ENCODE data around the gene AMPD1.

AMPD1 gene

DNA sequence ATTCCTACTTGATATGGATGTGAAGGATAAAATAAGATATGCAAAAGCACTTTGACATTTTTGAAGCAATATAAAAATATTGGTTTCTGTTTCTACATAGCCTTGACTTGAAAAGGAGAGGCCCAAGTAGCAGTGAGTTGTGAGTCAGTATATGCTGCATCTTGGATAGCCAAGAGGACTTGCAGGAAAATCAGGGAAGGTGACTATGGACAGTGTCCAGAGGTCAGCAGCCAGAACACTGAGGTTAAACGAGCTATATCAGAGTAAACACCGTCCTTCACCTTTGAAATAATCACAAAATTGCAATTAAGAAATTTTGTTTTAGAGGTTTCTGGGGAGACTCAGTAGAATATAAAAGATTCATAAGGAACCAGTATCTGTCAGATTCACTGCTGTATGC lies 6.6 kb upstream of the AMPD1 start:
- Histone ChIP-seq H3K36me3 (ENCODE audit: control insufficient read depth, insufficient read depth, low read length) (peaks cover 14% of the 10 kb centered on the region), H3K9me3 (ENCODE audit: control insufficient read depth, low read length) (no peaks in the 10 kb centered on the region), H3K4me3 (ENCODE audit: insufficient read depth, low read depth, low read length, poor library complexity, severe bottlenecking) (no peak overlapping the region), H3K4me1 (ENCODE audit: control insufficient read depth, insufficient read depth, low read length, poor library complexity, severe bottlenecking) (no peaks in the 10 kb centered on the region), H3K27me3 (replicated peaks; ENCODE audit: control insufficient read depth, insufficient read depth, low read length, poor library complexity, severe bottlenecking) (peaks cover 5% of the 10 kb centered on the region), H3K27ac (ENCODE audit: insufficient read depth, low read length, poor library complexity, severe bottlenecking) (no peak overlapping the region)
- DNase-seq: no peak

DNA sequence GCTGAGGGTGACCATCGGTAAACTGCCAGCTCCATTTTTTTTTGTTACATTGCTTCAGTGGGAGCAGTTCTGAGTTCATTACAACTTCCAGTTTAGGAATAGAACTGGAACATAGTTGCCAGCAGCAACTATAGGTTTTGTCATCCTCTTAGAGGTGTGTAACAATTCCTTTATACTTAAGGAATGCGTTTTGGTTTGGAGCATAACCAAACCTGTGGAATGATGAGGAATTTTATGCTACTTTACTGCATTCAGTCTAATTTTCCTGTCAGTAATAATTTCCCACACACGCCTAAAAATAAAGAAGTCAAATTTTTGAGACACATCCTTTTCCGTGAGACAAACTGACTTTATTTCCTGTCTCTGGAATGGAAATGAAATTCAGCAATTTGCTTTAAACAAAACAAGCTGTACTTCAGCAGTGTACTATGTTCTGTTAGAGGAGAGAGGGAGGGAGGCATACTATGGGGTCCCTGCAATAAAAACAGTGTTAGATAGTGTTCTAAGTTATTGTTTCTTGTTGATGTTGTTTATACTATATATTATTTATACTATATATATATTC lies 4.8 kb upstream of the AMPD1 start:
- Histone ChIP-seq H3K27ac (ENCODE audit: insufficient read depth, low read length, poor library complexity, severe bottlenecking) (no peak overlapping the region), H3K27me3 (replicated peaks; ENCODE audit: control insufficient read depth, insufficient read depth, low read length, poor library complexity, severe bottlenecking) (peaks cover 6% of the 10 kb centered on the region), H3K4me3 (ENCODE audit: insufficient read depth, low read depth, low read length, poor library complexity, severe bottlenecking) (no peak overlapping the region), H3K36me3 (ENCODE audit: control insufficient read depth, insufficient read depth, low read length) (peaks cover under 1% of the 10 kb centered on the region), H3K4me1 (ENCODE audit: control insufficient read depth, insufficient read depth, low read length, poor library complexity, severe bottlenecking) (no peaks in the 10 kb centered on the region), H3K9me3 (ENCODE audit: control insufficient read depth, low read length) (no peaks in the 10 kb centered on the region)
- no peak for DNase-seq

- Histone ChIP-seq H3K9me3 (ENCODE audit: control insufficient read depth, low read length) (no peaks in the 10 kb centered on the region), H3K4me3 (ENCODE audit: insufficient read depth, low read depth, low read length, poor library complexity, severe bottlenecking) (no peak overlapping the region), H3K27me3 (replicated peaks; ENCODE audit: control insufficient read depth, insufficient read depth, low read length, poor library complexity, severe bottlenecking) (peaks cover 6% of the 10 kb centered on the region), H3K27ac (ENCODE audit: insufficient read depth, low read length, poor library complexity, severe bottlenecking) (no peak overlapping the region), H3K36me3 (ENCODE audit: control insufficient read depth, insufficient read depth, low read length) (no peaks in the 10 kb centered on the region), H3K4me1 (ENCODE audit: control insufficient read depth, insufficient read depth, low read length, poor library complexity, severe bottlenecking) (no peaks in the 10 kb centered on the region)
- no peak for DNase-seq
Observed at GRCh38 chr1:114696810-114697209, 1.5 kb upstream of the AMPD1 start.

DNA sequence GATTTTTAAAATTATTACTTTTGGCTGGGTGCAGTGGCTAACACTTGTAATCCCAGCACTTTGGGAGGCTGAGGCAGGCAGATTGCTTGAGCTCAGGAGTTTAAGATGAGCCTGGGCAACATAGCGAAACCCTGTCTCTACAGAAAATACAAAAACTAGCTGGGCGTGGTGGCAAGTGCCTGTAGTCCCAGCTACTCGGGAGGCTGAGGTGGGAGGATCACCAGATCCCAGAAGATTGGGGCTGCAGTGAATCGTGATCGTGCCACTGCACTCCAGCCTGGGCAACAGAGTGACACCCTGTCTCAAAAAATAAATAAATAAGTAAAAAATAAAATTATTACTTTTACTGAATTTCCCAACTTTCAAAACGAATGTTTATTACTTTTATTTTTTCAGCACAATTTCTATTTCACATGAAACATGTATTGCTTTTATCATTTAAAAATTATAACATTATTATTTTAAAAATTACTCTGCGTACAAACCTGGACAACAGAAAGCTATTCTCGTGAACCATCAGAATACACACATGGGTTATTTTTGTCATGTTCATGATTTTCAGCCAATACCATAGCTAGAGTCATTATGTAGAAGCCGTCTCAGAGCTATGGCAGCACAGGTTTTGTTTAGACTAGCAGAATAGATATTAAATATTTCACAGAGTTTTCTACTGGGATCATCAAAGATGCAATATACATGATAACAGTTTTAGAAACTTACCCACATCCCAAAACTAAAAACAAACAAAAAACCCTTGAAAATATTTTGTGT lies 621 bp downstream of the AMPD1 start:
- no peak for DNase-seq
- H3K27ac ChIP-seq (ENCODE audit: insufficient read depth, low read length, poor library complexity, severe bottlenecking): no peak overlapping the region
- no peaks in the 10 kb centered on the region for H3K9me3 ChIP-seq (ENCODE audit: control insufficient read depth, low read length)

GRCh38 chr1:114692947-114693346 lies 2.4 kb downstream of the AMPD1 start:
- Histone ChIP-seq H3K27me3 (replicated peaks; ENCODE audit: control insufficient read depth, insufficient read depth, low read length, poor library complexity, severe bottlenecking) (peaks cover 6% of the 10 kb centered on the region), H3K36me3 (ENCODE audit: control insufficient read depth, insufficient read depth, low read length) (no peaks in the 10 kb centered on the region), H3K9me3 (ENCODE audit: control insufficient read depth, low read length) (no peaks in the 10 kb centered on the region), H3K4me3 (ENCODE audit: insufficient read depth, low read depth, low read length, poor library complexity, severe bottlenecking) (no peak overlapping the region), H3K27ac (ENCODE audit: insufficient read depth, low read length, poor library complexity, severe bottlenecking) (no peak overlapping the region), H3K4me1 (ENCODE audit: control insufficient read depth, insufficient read depth, low read length, poor library complexity, severe bottlenecking) (no peaks in the 10 kb centered on the region)
- DNase-seq: no peak

More for the DNA sequence above, 621 bp downstream of the AMPD1 start:
- no peaks in the 10 kb centered on the region for H3K4me1 ChIP-seq (ENCODE audit: control insufficient read depth, insufficient read depth, low read length, poor library complexity, severe bottlenecking)
- no peaks in the 10 kb centered on the region for H3K36me3 ChIP-seq (ENCODE audit: control insufficient read depth, insufficient read depth, low read length)
- no peak overlapping the region for H3K4me3 ChIP-seq (ENCODE audit: insufficient read depth, low read depth, low read length, poor library complexity, severe bottlenecking)
- H3K27me3 ChIP-seq (replicated peaks; ENCODE audit: control insufficient read depth, insufficient read depth, low read length, poor library complexity, severe bottlenecking): peaks cover 6% of the 10 kb centered on the region

GRCh38 chr1:114691061-114691460 lies 4.3 kb downstream of the AMPD1 start:
- Histone ChIP-seq H3K27ac (ENCODE audit: insufficient read depth, low read length, poor library complexity, severe bottlenecking) (no peak overlapping the region), H3K27me3 (replicated peaks; ENCODE audit: control insufficient read depth, insufficient read depth, low read length, poor library complexity, severe bottlenecking) (no peaks in the 10 kb centered on the region), H3K9me3 (ENCODE audit: control insufficient read depth, low read length) (no peaks in the 10 kb centered on the region), H3K36me3 (ENCODE audit: control insufficient read depth, insufficient read depth, low read length) (no peaks in the 10 kb centered on the region), H3K4me3 (ENCODE audit: insufficient read depth, low read depth, low read length, poor library complexity, severe bottlenecking) (no peak overlapping the region), H3K4me1 (ENCODE audit: control insufficient read depth, insufficient read depth, low read length, poor library complexity, severe bottlenecking) (no peaks in the 10 kb centered on the region)
- DNase-seq: no peak

DNA sequence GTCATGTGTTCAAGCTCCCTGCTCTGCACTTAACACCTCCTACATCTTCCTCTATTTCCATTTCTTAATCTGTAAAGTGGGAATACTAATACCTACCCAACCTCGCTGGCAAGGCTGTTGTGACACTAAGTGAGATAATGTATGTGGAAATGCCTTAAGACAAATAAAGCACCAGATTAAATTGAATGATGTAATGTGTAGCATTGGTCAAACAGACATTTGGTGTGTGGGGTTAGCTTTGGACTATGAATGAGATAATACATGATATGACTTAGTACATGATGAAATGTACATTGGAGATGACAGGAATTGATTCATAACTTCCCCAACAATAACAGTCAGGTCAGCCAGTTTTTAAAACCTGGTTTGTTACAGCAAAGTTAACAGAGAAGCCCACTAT lies 5.2 kb downstream of the AMPD1 start:
- DNase-seq: no peak
- Histone ChIP-seq H3K27me3 (replicated peaks; ENCODE audit: control insufficient read depth, insufficient read depth, low read length, poor library complexity, severe bottlenecking) (no peaks in the 10 kb centered on the region), H3K27ac (ENCODE audit: insufficient read depth, low read length, poor library complexity, severe bottlenecking) (no peak overlapping the region), H3K4me3 (ENCODE audit: insufficient read depth, low read depth, low read length, poor library complexity, severe bottlenecking) (no peak overlapping the region), H3K36me3 (ENCODE audit: control insufficient read depth, insufficient read depth, low read length) (no peaks in the 10 kb centered on the region), H3K4me1 (ENCODE audit: control insufficient read depth, insufficient read depth, low read length, poor library complexity, severe bottlenecking) (no peaks in the 10 kb centered on the region), H3K9me3 (ENCODE audit: control insufficient read depth, low read length) (no peaks in the 10 kb centered on the region)

- no peaks in the 10 kb centered on the region for H3K4me1 ChIP-seq (ENCODE audit: control insufficient read depth, insufficient read depth, low read length, poor library complexity, severe bottlenecking)
- H3K4me3 ChIP-seq (ENCODE audit: insufficient read depth, low read depth, low read length, poor library complexity, severe bottlenecking): no peak overlapping the region
- H3K27ac ChIP-seq (ENCODE audit: insufficient read depth, low read length, poor library complexity, severe bottlenecking): no peak overlapping the region
- no peaks in the 10 kb centered on the region for H3K36me3 ChIP-seq (ENCODE audit: control insufficient read depth, insufficient read depth, low read length)
- no peaks in the 10 kb centered on the region for H3K27me3 ChIP-seq (replicated peaks; ENCODE audit: control insufficient read depth, insufficient read depth, low read length, poor library complexity, severe bottlenecking)
- no peak for DNase-seq
- no peaks in the 10 kb centered on the region for H3K9me3 ChIP-seq (ENCODE audit: control insufficient read depth, low read length)
Observed at GRCh38 chr1:114688526-114688925, 6.8 kb downstream of the AMPD1 start.

GRCh38 chr1:114685851-114686250 lies 9.5 kb downstream of the AMPD1 start:
- no peaks in the 10 kb centered on the region for H3K36me3 ChIP-seq (ENCODE audit: control insufficient read depth, insufficient read depth, low read length)
- H3K27me3 ChIP-seq (replicated peaks; ENCODE audit: control insufficient read depth, insufficient read depth, low read length, poor library complexity, severe bottlenecking): no peaks in the 10 kb centered on the region
- H3K4me3 ChIP-seq (ENCODE audit: insufficient read depth, low read depth, low read length, poor library complexity, severe bottlenecking): no peak overlapping the region
- no peaks in the 10 kb centered on the region for H3K9me3 ChIP-seq (ENCODE audit: control insufficient read depth, low read length)
- no peak overlapping the region for H3K27ac ChIP-seq (ENCODE audit: insufficient read depth, low read length, poor library complexity, severe bottlenecking)
- DNase-seq: no peak
- H3K4me1 ChIP-seq (ENCODE audit: control insufficient read depth, insufficient read depth, low read length, poor library complexity, severe bottlenecking): no peaks in the 10 kb centered on the region

- no peak overlapping the region for H3K4me3 ChIP-seq (ENCODE audit: insufficient read depth, low read depth, low read length, poor library complexity, severe bottlenecking)
- no peaks in the 10 kb centered on the region for H3K27me3 ChIP-seq (replicated peaks; ENCODE audit: control insufficient read depth, insufficient read depth, low read length, poor library complexity, severe bottlenecking)
- no peaks in the 10 kb centered on the region for H3K9me3 ChIP-seq (ENCODE audit: control insufficient read depth, low read length)
Observed at GRCh38 chr1:114677691-114678090, 17.7 kb downstream of the AMPD1 start.

More at GRCh38 chr1:114677691-114678090, 17.7 kb downstream of the AMPD1 start:
- Histone ChIP-seq H3K27ac (ENCODE audit: insufficient read depth, low read length, poor library complexity, severe bottlenecking) (no peak overlapping the region), H3K36me3 (ENCODE audit: control insufficient read depth, insufficient read depth, low read length) (no peaks in the 10 kb centered on the region), H3K4me1 (ENCODE audit: control insufficient read depth, insufficient read depth, low read length, poor library complexity, severe bottlenecking) (no peaks in the 10 kb centered on the region)
- DNase-seq: no peak

Data from effector memory CD4-positive, alpha-beta T cell (primary cell).